NCI-H1105 treated with DMSO at 0.1 percent for 48 hours (cell line): ENCODE results near the gene SCEL.
"Not testable (repeated sequence)": the region's sequence is repeated elsewhere in the genome, so short reads cannot be mapped to it uniquely, and the experiment has no call there.

Experiments
- DNase-seq: peaks from one replicate; lab custom pipeline; 2025; lab: John Stamatoyannopoulos, UW

The SCEL gene

GRCh38 chr13:77662831-77663230 is 127.3 kb downstream of the SCEL start:
- not testable (repeated sequence) for DNase-seq

- DNase-seq: no peak
Measured at GRCh38 chr13:77674852-77675251, 139.3 kb downstream of the SCEL start.

- no peak for DNase-seq
Measured at GRCh38 chr13:77678691-77679235, 143.3 kb downstream of the SCEL start.

GRCh38 chr13:77687799-77688198 is 152.3 kb downstream of the SCEL start:
- DNase-seq: no peak

- no peak for DNase-seq
Measured at GRCh38 chr13:77691871-77692270, 156.4 kb downstream of the SCEL start.

GRCh38 chr13:77692746-77693448 is 157.4 kb downstream of the SCEL start:
- no peak for DNase-seq

GRCh38 chr13:77693449-77693940 is 158.0 kb downstream of the SCEL start:
- no peak for DNase-seq
